ENCODE results near the gene ANKEF1. TPM values are rescaled to one million over a fixed set of nuclear protein-coding genes. Genes with fewer than 3 reads are reported as not detected.

Gene ANKEF1
- polyA plus RNA-seq, 1 donor (not counting 4 experiments of a cell fraction or from before 2014, with no cell fraction given) = 12.4 TPM

- no peaks in the 10 kb centered on the region for H3K9me1 ChIP-seq (ENCODE audit: control insufficient read depth, extremely low read depth, insufficient read depth, low read length)
- no peak overlapping the region for H2AFZ ChIP-seq (ENCODE audit: control insufficient read depth, low read length)
- FAIRE-seq (no peak), DNase-seq (ENCODE audit: low read depth, low spot score) (no peak)
- no peak overlapping the region for H3K27ac ChIP-seq (ENCODE audit: control insufficient read depth, insufficient read depth, low read length)
- H3K79me2 ChIP-seq (ENCODE audit: control insufficient read depth, insufficient read depth, low read length) = no peaks in the 10 kb centered on the region
- dilution Hi-C loops (cut with MboI; ENCODE audit: extremely low pct_ligation_motif_present, low sequenced_read_pairs) = no loop called here
- H3K27me3 ChIP-seq (ENCODE audit: control insufficient read depth, extremely low read depth, insufficient read depth, low read length) = no peaks in the 10 kb centered on the region
- TF ChIP-seq CTCF (optimal IDR thresholded peaks at IDR 0.05 in 1 of 3, IDR thresholded peaks at IDR 0.05 in 1 of 3, conservative IDR thresholded peaks at IDR 0.05 in 1 of 3; ENCODE audit: extremely low read depth in 1 of 3, insufficient read depth in 2 of 3, low read length in 3 of 3) = no peak
- no peak for TF ChIP-seq EZH2 (IDR thresholded peaks at IDR 0.05; ENCODE audit: low read length)
- no peaks in the 10 kb centered on the region for H3K36me3 ChIP-seq (ENCODE audit: control insufficient read depth in 2 of 2, extremely low read depth in 1 of 2, insufficient read depth in 2 of 2, low read length in 2 of 2)
- no peaks in the 10 kb centered on the region for H3K4me1 ChIP-seq (ENCODE audit: control insufficient read depth, extremely low read depth, insufficient read depth, low read length)
- H3K9ac ChIP-seq (ENCODE audit: control insufficient read depth, extremely low read depth, insufficient read depth, low read length) = no peak overlapping the region
- H3K4me2 ChIP-seq (ENCODE audit: control insufficient read depth, extremely low read depth, insufficient read depth, low read depth, low read length) = no peak overlapping the region
- H4K20me1 ChIP-seq (ENCODE audit: control insufficient read depth, extremely low read depth, insufficient read depth, low read length) = no peaks in the 10 kb centered on the region
- no peak overlapping the region for H3K4me3 ChIP-seq (ENCODE audit: control insufficient read depth in 2 of 3, extremely low read depth in 1 of 3, insufficient read depth in 2 of 3, low read depth in 1 of 3, low read length in 3 of 3)
- H3K9me3 ChIP-seq (ENCODE audit: control insufficient read depth, low read depth, low read length) = no peaks in the 10 kb centered on the region
Observed at GRCh38 chr20:10014431-10014830, 20.4 kb upstream of the ANKEF1 start.

- H3K4me1 ChIP-seq (ENCODE audit: control insufficient read depth, extremely low read depth, insufficient read depth, low read length) = no peaks in the 10 kb centered on the region
- H3K9me1 ChIP-seq (ENCODE audit: control insufficient read depth, extremely low read depth, insufficient read depth, low read length) = no peaks in the 10 kb centered on the region
- H3K9ac ChIP-seq (ENCODE audit: control insufficient read depth, extremely low read depth, insufficient read depth, low read length) = no peak overlapping the region
- no peaks in the 10 kb centered on the region for H3K27me3 ChIP-seq (ENCODE audit: control insufficient read depth, extremely low read depth, insufficient read depth, low read length)
- no peak overlapping the region for H3K4me3 ChIP-seq (ENCODE audit: control insufficient read depth in 2 of 3, extremely low read depth in 1 of 3, insufficient read depth in 2 of 3, low read depth in 1 of 3, low read length in 3 of 3)
- no peak overlapping the region for H3K27ac ChIP-seq (ENCODE audit: control insufficient read depth, insufficient read depth, low read length)
- H3K4me2 ChIP-seq (ENCODE audit: control insufficient read depth, extremely low read depth, insufficient read depth, low read depth, low read length) = no peak overlapping the region
- FAIRE-seq = no peak
- no peaks in the 10 kb centered on the region for H3K36me3 ChIP-seq (ENCODE audit: control insufficient read depth in 2 of 2, extremely low read depth in 1 of 2, insufficient read depth in 2 of 2, low read length in 2 of 2)
- dilution Hi-C loops (cut with MboI; ENCODE audit: extremely low pct_ligation_motif_present, low sequenced_read_pairs) = no loop called here
- H2AFZ ChIP-seq (ENCODE audit: control insufficient read depth, low read length) = no peak overlapping the region
- DNase-seq (ENCODE audit: low read depth, low spot score) = no peak
- no peaks in the 10 kb centered on the region for H4K20me1 ChIP-seq (ENCODE audit: control insufficient read depth, extremely low read depth, insufficient read depth, low read length)
- H3K9me3 ChIP-seq (ENCODE audit: control insufficient read depth, low read depth, low read length) = no peaks in the 10 kb centered on the region
- TF ChIP-seq EZH2 (IDR thresholded peaks at IDR 0.05; ENCODE audit: low read length) = no peak
- TF ChIP-seq CTCF (optimal IDR thresholded peaks at IDR 0.05 in 1 of 3, IDR thresholded peaks at IDR 0.05 in 1 of 3, conservative IDR thresholded peaks at IDR 0.05 in 1 of 3; ENCODE audit: extremely low read depth in 1 of 3, insufficient read depth in 2 of 3, low read length in 3 of 3) = no peak
- H3K79me2 ChIP-seq (ENCODE audit: control insufficient read depth, insufficient read depth, low read length) = no peaks in the 10 kb centered on the region
Observed at GRCh38 chr20:10020937-10021336, 13.8 kb upstream of the ANKEF1 start.

All from keratinocyte (primary cell).